ENCODE data around the gene SPATA20.

GRCh38 chr17:50499721-50500120, 47.3 kb upstream of the SPATA20 start:
- TF ChIP-seq CTCF (IDR thresholded peaks at IDR 0.05) (no peak), POLR2A (IDR thresholded peaks at IDR 0.05) (no peak)

Measured in adrenal gland (tissue), 5 donors.